Stimulated activated CD8-positive, alpha-beta memory T cell treated with anti-CD3 and anti-CD28 coated beads, Interleukin-4, amount 100 ng/mL, for 24 hours (primary cell): ENCODE results near the gene PCDH1.

Experiments used
- DNase-seq: peaks from one replicate; pipeline ENCODE4 v3.0.0-alpha.2; 2020; ENCODE audit warnings: low read depth

Gene PCDH1

DNA sequence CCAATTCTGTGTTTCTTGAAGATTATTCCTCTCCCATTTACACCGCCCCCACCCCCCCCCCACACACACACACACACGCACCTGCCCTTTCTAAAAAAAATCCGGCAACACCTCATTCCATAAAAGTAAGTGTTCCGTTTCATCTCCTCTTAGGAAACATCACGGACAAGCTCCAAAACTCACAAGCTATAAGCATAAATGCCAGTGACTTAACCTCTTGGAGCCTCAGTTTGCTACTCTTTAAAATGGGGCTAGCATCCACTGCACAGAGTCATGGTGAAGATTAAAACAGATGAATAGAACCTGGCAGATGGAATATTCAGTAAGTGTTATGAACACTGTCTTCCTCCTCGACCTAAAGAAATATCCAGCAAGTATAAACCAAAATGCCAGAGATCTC lies 70.5 kb downstream of the PCDH1 start:
- DNase-seq = no peak

DNA sequence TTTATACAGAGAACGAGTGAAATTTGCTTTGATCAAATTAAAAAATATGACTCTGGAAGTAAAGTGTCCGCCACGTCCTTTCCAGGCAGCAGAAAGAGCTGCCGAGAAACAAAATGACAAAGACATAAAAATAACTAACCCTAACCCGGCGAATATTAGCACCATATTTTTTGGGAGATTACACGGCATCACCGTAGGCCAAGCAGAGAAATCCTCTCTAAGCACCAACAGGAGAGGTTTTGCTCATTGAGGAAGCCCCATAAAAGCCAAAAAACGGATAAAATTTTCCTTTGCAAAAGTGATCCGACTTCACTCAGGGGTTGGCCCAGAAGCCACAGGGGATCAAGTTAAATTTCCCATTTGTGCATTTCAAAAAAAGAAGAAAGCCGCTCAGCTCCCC lies 70.9 kb downstream of the PCDH1 start:
- no peak for DNase-seq

DNA sequence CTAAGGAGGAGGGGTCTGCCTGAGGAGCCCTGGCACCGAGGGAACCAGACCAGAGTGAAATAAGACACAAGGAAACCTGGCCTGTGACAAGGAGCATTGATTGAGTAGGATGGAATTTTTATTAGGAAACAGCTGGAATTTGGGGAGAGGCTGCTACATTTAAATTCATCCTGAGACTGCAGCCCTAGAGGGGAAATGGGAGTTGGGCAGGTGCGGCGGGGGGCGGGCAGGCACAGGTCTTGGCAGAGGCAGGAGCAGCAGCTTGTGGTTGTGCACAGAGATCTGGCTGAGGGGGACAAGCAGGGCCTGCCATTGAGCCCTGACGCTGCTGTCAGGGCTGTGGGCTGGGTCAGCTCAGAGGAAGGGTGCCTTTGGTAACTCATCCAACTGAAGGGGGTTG lies 71.6 kb downstream of the PCDH1 start:
- no peak for DNase-seq

DNA sequence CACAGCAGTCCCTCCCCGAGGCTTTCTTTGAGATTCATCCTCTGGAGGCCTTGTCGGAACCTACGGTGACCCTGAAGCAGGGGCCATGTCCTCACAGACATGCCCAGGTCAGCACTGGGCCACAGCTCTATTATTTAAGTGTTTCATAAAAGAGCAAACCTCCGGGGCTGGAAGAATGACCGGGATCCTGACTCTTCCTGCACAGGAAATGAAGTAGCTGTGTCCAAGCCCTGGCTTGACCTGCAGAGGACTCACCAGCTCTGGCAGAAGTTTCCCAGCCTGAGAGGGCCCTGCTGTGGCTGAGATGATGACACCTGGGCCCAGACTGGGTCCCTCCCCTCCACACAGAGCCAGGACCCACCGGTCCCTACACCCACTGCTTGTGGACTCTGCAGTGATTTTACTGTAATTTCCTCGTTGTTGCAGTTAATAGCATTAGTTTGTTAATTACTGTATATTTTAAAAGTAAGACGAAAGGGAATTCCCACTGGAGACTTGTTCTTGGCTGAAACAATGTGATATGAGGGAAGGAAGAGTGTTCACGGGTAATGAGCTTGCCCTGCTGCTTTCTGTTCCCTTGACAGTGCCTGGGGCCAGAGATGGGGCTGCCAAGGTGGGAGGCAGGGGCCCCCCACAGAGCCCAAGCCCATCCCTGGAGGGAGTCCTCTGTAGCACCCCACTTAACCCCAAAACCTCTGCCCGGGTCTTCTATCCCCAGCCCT lies 72.2 kb downstream of the PCDH1 start:
- no peak for DNase-seq

DNA sequence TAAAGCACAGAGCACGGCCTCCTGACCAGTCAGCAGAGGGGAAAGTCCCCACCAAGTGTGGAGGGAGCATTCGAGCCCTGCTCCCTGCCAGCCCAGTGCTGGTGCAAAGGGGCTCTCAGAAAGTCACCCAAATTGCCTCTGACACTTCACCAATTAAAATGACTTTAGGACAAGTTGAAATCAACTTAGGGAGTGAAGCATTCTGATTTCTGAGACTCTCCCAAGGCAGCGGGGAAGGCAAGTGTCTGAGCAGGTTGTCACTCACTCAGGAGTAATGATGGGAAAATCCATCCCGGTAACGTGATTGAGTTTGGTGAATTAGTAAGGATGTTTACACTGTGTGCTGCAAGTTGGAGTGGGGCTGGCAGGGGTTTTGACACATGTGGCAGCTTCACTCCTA lies 73.7 kb downstream of the PCDH1 start:
- DNase-seq = no peak
